ENCODE results near the gene ATP13A4. TPM values are rescaled to one million over a fixed set of nuclear protein-coding genes. Genes with fewer than 3 reads are reported as not detected.
"Not testable (repeated sequence)": the region's sequence is repeated elsewhere in the genome, so short reads cannot be mapped to it uniquely, and the experiment has no call there.

ATP13A4 gene
- total and polyA plus RNA-seq, 4 donors: 0.10 to 0.15 TPM; not detected in 2

GRCh38 chr3:193545304-193545703 is 9.4 kb downstream of the ATP13A4 start:
- Histone ChIP-seq H3K9me3 (ENCODE audit: control insufficient read depth, low read length) (no peaks in the 10 kb centered on the region), H3K27me3 (ENCODE audit: control insufficient read depth in 1 of 2, insufficient read depth in 2 of 2, low read length in 1 of 2) (no peaks in the 10 kb centered on the region), H3K36me3 (ENCODE audit: control insufficient read depth in 1 of 2, insufficient read depth in 2 of 2, low read length in 1 of 2) (no peaks in the 10 kb centered on the region), H3K27ac (ENCODE audit: low read depth in 1 of 2, low read length in 2 of 2) (no peak overlapping the region), H3K4me3 (ENCODE audit: low read length in 2 of 2) (no peak overlapping the region), H3K4me1 (ENCODE audit: control insufficient read depth in 1 of 2, insufficient read depth in 2 of 2, low read length in 2 of 2) (no peaks in the 10 kb centered on the region)
- intact Hi-C loops (cut with DNase I): no loop called here
- 98 to 100% methylated on average over 1 of the region's 1 CpG for WGBS, 2 donors
- ATAC-seq (ENCODE audit: low FRiP score) (no peak), DNase-seq (no peak)

GRCh38 chr3:193544289-193544688 is 10.4 kb downstream of the ATP13A4 start:
- no peaks in the 10 kb centered on the region for H3K36me3 ChIP-seq (ENCODE audit: control insufficient read depth in 1 of 2, insufficient read depth in 2 of 2, low read length in 1 of 2)
- 68 to 70% methylated on average over 1 of the region's 1 CpG for WGBS, 2 donors
- no peak for ATAC-seq (ENCODE audit: low FRiP score)
- H3K4me1 ChIP-seq (ENCODE audit: control insufficient read depth in 1 of 2, insufficient read depth in 2 of 2, low read length in 2 of 2): no peaks in the 10 kb centered on the region
- intact Hi-C loops (cut with DNase I): no loop called here
- H3K27ac ChIP-seq (ENCODE audit: low read depth in 1 of 2, low read length in 2 of 2): no peak overlapping the region
- H3K4me3 ChIP-seq (ENCODE audit: low read length in 2 of 2): no peak overlapping the region
- no peaks in the 10 kb centered on the region for H3K27me3 ChIP-seq (ENCODE audit: control insufficient read depth in 1 of 2, insufficient read depth in 2 of 2, low read length in 1 of 2)
- H3K9me3 ChIP-seq (ENCODE audit: control insufficient read depth, low read length): no peaks in the 10 kb centered on the region
- no peak for DNase-seq

GRCh38 chr3:193530231-193531165 is 24.2 kb downstream of the ATP13A4 start:
- H3K4me3 ChIP-seq (ENCODE audit: low read length in 2 of 2): no peak overlapping the region
- ATAC-seq (ENCODE audit: low FRiP score) (no peak), DNase-seq (no peak)
- 75 to 79% methylated on average over 7 of the region's 7 CpGs for WGBS, 2 donors
- H3K9me3 ChIP-seq (ENCODE audit: control insufficient read depth, low read length): no peaks in the 10 kb centered on the region
- intact Hi-C loops (cut with DNase I): no loop called here
- H3K27me3 ChIP-seq (ENCODE audit: control insufficient read depth in 1 of 2, insufficient read depth in 2 of 2, low read length in 1 of 2): no peaks in the 10 kb centered on the region
- no peak overlapping the region for H3K27ac ChIP-seq (ENCODE audit: low read depth in 1 of 2, low read length in 2 of 2)
- H3K36me3 ChIP-seq (ENCODE audit: control insufficient read depth in 1 of 2, insufficient read depth in 2 of 2, low read length in 1 of 2): no peaks in the 10 kb centered on the region
- H3K4me1 ChIP-seq (ENCODE audit: control insufficient read depth in 1 of 2, insufficient read depth in 2 of 2, low read length in 2 of 2): no peaks in the 10 kb centered on the region

GRCh38 chr3:193526085-193526484 is 28.6 kb downstream of the ATP13A4 start:
- intact Hi-C loops (cut with DNase I); H3K36me3 ChIP-seq (ENCODE audit: control insufficient read depth in 1 of 2, insufficient read depth in 2 of 2, low read length in 1 of 2); ATAC-seq (ENCODE audit: low FRiP score); H3K4me3 ChIP-seq (ENCODE audit: low read length in 2 of 2); H3K27ac ChIP-seq (ENCODE audit: low read depth in 1 of 2, low read length in 2 of 2); DNase-seq; H3K4me1 ChIP-seq (ENCODE audit: control insufficient read depth in 1 of 2, insufficient read depth in 2 of 2, low read length in 2 of 2); H3K9me3 ChIP-seq (ENCODE audit: control insufficient read depth, low read length); H3K27me3 ChIP-seq (ENCODE audit: control insufficient read depth in 1 of 2, insufficient read depth in 2 of 2, low read length in 1 of 2): not testable (repeated sequence)
- 83 to 91% methylated on average over 2 of the region's 2 CpGs for WGBS, 2 donors

GRCh38 chr3:193522473-193522872 is 32.2 kb downstream of the ATP13A4 start:
- WGBS, 2 donors: 65 to 69% methylated on average over 4 of the region's 4 CpGs
- DNase-seq (no peak), ATAC-seq (ENCODE audit: low FRiP score) (no peak)
- Histone ChIP-seq H3K27me3 (ENCODE audit: control insufficient read depth in 1 of 2, insufficient read depth in 2 of 2, low read length in 1 of 2) (no peaks in the 10 kb centered on the region), H3K4me1 (ENCODE audit: control insufficient read depth in 1 of 2, insufficient read depth in 2 of 2, low read length in 2 of 2) (no peaks in the 10 kb centered on the region), H3K27ac (ENCODE audit: low read depth in 1 of 2, low read length in 2 of 2) (no peak overlapping the region), H3K36me3 (ENCODE audit: control insufficient read depth in 1 of 2, insufficient read depth in 2 of 2, low read length in 1 of 2) (no peaks in the 10 kb centered on the region), H3K4me3 (ENCODE audit: low read length in 2 of 2) (no peak overlapping the region), H3K9me3 (ENCODE audit: control insufficient read depth, low read length) (no peaks in the 10 kb centered on the region)
- intact Hi-C loops (cut with DNase I): no loop called here

GRCh38 chr3:193520738-193521137 is 34.0 kb downstream of the ATP13A4 start:
- Histone ChIP-seq H3K36me3 (ENCODE audit: control insufficient read depth in 1 of 2, insufficient read depth in 2 of 2, low read length in 1 of 2) (no peaks in the 10 kb centered on the region), H3K27me3 (ENCODE audit: control insufficient read depth in 1 of 2, insufficient read depth in 2 of 2, low read length in 1 of 2) (no peaks in the 10 kb centered on the region), H3K4me3 (ENCODE audit: low read length in 2 of 2) (no peak overlapping the region), H3K27ac (ENCODE audit: low read depth in 1 of 2, low read length in 2 of 2) (no peak overlapping the region), H3K9me3 (ENCODE audit: control insufficient read depth, low read length) (no peaks in the 10 kb centered on the region), H3K4me1 (ENCODE audit: control insufficient read depth in 1 of 2, insufficient read depth in 2 of 2, low read length in 2 of 2) (no peaks in the 10 kb centered on the region)
- ATAC-seq (ENCODE audit: low FRiP score) (no peak), DNase-seq (no peak)
- intact Hi-C loops (cut with DNase I): no loop called here
- 82 to 90% methylated on average over 3 of the region's 3 CpGs for WGBS, 2 donors

GRCh38 chr3:193515966-193516365 is 38.7 kb downstream of the ATP13A4 start:
- Histone ChIP-seq H3K27me3 (ENCODE audit: control insufficient read depth in 1 of 2, insufficient read depth in 2 of 2, low read length in 1 of 2) (no peaks in the 10 kb centered on the region), H3K4me3 (ENCODE audit: low read length in 2 of 2) (no peak overlapping the region), H3K36me3 (ENCODE audit: control insufficient read depth in 1 of 2, insufficient read depth in 2 of 2, low read length in 1 of 2) (no peaks in the 10 kb centered on the region), H3K9me3 (ENCODE audit: control insufficient read depth, low read length) (no peaks in the 10 kb centered on the region), H3K27ac (ENCODE audit: low read depth in 1 of 2, low read length in 2 of 2) (no peak overlapping the region), H3K4me1 (ENCODE audit: control insufficient read depth in 1 of 2, insufficient read depth in 2 of 2, low read length in 2 of 2) (no peaks in the 10 kb centered on the region)
- ATAC-seq (ENCODE audit: low FRiP score) (no peak), DNase-seq (no peak)
- WGBS, 2 donors: 28 to 31% methylated on average over 2 of the region's 2 CpGs
- intact Hi-C loops (cut with DNase I): no loop called here

GRCh38 chr3:193510154-193510553 is 44.5 kb downstream of the ATP13A4 start:
- intact Hi-C loops (cut with DNase I): no loop called here
- 71 to 72% methylated on average over 12 of the region's 12 CpGs for WGBS, 2 donors
- Histone ChIP-seq H3K27me3 (ENCODE audit: control insufficient read depth in 1 of 2, insufficient read depth in 2 of 2, low read length in 1 of 2) (no peaks in the 10 kb centered on the region), H3K9me3 (ENCODE audit: control insufficient read depth, low read length) (no peaks in the 10 kb centered on the region), H3K27ac (ENCODE audit: low read depth in 1 of 2, low read length in 2 of 2) (no peak overlapping the region), H3K36me3 (ENCODE audit: control insufficient read depth in 1 of 2, insufficient read depth in 2 of 2, low read length in 1 of 2) (no peaks in the 10 kb centered on the region), H3K4me1 (ENCODE audit: control insufficient read depth in 1 of 2, insufficient read depth in 2 of 2, low read length in 2 of 2) (no peaks in the 10 kb centered on the region), H3K4me3 (ENCODE audit: low read length in 2 of 2) (no peak overlapping the region)
- ATAC-seq (ENCODE audit: low FRiP score) (no peak), DNase-seq (no peak)
